WERI-Rb-1 (cell line): ENCODE measurements around the gene ALOX5.
A peak's percentile ranks its signal among the peaks of the same experiment; 100 is the strongest.
"Not testable (repeated sequence)": the region's sequence is repeated elsewhere in the genome, so short reads cannot be mapped to it uniquely, and the experiment has no call there.

Source experiments
- DNase-seq: peaks from one replicate; pipeline ENCODE4 v3.0.0-alpha.2; 2020
- H3K27ac ChIP-seq: fragments of 250-450 bp; sonication (Bioruptor Pico); 2 replicates; pipeline ENCODE4 v1.5.1; 2020; ENCODE audit warnings: mild to moderate bottlenecking, moderate library complexity
- H3K27me3 ChIP-seq: fragments of 250-450 bp; sonication (Bioruptor Pico); 2 replicates; pipeline ENCODE4 v1.5.1; 2021; ENCODE audit warnings: mild to moderate bottlenecking, low read depth, moderate library complexity; ENCODE audit not compliant: insufficient read depth, severe bottlenecking
- H3K36me3 ChIP-seq: fragments of 250-450 bp; sonication (Bioruptor Pico); 2 replicates; pipeline ENCODE4 v1.5.1; 2020; ENCODE audit warnings: mild to moderate bottlenecking, moderate library complexity
- H3K4me3 ChIP-seq: 2 replicates; pipeline ENCODE4 v1.5.1; 2011; ENCODE audit warnings: low read depth, mild to moderate bottlenecking, control low read depth, low read length
- H3K9me3 ChIP-seq: fragments of 250-450 bp; sonication (Bioruptor Pico); 2 replicates; pipeline ENCODE4 v1.5.1; 2021; ENCODE audit warnings: mild to moderate bottlenecking, moderate library complexity; ENCODE audit not compliant: severe bottlenecking
- CTCF ChIP-seq: IDR thresholded peaks from 2 replicates; pipeline ENCODE4 v1.5.1; 2011; ENCODE audit warnings: low read depth, mild to moderate bottlenecking, control low read depth, inconsistent platforms, low read length

ALOX5 gene

DNA sequence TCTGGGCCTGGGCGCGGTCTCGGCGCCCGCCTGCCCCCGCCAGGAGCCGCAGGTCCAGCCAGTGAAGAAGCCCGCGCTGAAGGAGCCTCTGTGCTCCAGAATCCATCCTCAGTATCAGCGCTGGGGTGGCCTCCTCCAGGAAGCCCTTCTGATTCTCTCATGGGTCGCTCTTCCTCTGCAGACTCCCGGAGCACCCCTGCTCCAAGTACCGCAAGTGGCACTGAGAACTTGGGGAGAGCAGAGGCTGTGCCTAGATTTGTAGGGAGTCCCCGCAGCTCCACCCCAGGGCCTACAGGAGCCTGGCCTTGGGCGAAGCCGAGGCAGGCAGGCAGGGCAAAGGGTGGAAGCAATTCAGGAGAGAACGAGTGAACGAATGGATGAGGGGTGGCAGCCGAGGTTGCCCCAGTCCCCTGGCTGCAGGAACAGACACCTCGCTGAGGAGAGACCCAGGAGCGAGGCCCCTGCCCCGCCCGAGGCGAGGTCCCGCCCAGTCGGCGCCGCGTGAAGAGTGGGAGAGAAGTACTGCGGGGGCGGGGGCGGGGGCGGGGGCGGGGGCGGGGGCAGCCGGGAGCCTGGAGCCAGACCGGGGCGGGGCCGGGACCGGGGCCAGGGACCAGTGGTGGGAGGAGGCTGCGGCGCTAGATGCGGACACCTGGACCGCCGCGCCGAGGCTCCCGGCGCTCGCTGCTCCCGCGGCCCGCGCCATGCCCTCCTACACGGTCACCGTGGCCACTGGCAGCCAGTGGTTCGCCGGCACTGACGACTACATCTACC, at the start of gene ALOX5:
Gene ALOX5 (plus strand): TSS at position 641 of the 774 bp plus-strand sequence. CDS start 64 bp downstream, at position 705.
- Histone ChIP-seq H3K27ac (peak within 1 kb of the TSS; percentile 65), H3K9me3 (no peaks in the 10 kb centered on the region), H3K27me3 (no peaks in the 10 kb centered on the region), H3K4me3 (peak within 1 kb of the TSS; percentile 77), H3K36me3 (no peaks in the 10 kb centered on the region)
- DNase-seq: peak; percentile 89
- TF ChIP-seq CTCF: no peak

DNA sequence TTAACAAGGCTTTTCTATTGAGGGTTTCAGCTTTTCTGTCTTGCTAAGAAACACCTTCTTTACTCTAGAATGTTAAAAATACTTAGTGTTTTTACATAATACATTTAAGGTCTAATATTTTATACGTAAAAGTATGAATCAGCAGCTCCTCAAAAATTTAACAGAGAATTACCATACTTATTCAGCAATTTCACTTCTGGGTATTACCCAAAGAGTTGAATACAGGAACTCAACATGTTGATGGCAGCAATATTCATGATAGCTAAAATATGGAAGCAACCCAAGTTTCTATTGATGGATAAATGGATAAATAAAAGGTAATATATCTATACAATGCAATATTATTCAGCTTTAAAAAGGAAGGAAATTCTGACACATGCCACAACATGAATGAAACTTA, 48.9 kb upstream of the ALOX5 start:
- DNase-seq: no peak
- no peaks in the 10 kb centered on the region for H3K27me3 ChIP-seq
- no peak for TF ChIP-seq CTCF
- no peak overlapping the region for H3K4me3 ChIP-seq
- peaks cover 14% of the 10 kb centered on the region for H3K9me3 ChIP-seq
- H3K36me3 ChIP-seq: no peaks in the 10 kb centered on the region
- H3K27ac ChIP-seq: no peak overlapping the region

- not testable (repeated sequence) for DNase-seq, H3K4me3 ChIP-seq, H3K36me3 ChIP-seq, H3K27me3 ChIP-seq, H3K27ac ChIP-seq
- H3K9me3 ChIP-seq: peaks cover 14% of the 10 kb centered on the region
Observed at GRCh38 chr10:45326864-45327263, 47.2 kb upstream of the ALOX5 start.

GRCh38 chr10:45331824-45332223, 42.2 kb upstream of the ALOX5 start:
- H3K9me3 ChIP-seq: peaks cover 13% of the 10 kb centered on the region
- not testable (repeated sequence) for H3K27me3 ChIP-seq, DNase-seq, H3K36me3 ChIP-seq, H3K4me3 ChIP-seq, H3K27ac ChIP-seq

GRCh38 chr10:45339894-45340293, 34.1 kb upstream of the ALOX5 start:
- H3K9me3 ChIP-seq: peaks cover 21% of the 10 kb centered on the region
- H3K4me3 ChIP-seq: no peak overlapping the region
- no peaks in the 10 kb centered on the region for H3K27me3 ChIP-seq
- H3K27ac ChIP-seq: no peak overlapping the region
- no peak for TF ChIP-seq CTCF
- H3K36me3 ChIP-seq: no peaks in the 10 kb centered on the region
- DNase-seq: no peak

DNA sequence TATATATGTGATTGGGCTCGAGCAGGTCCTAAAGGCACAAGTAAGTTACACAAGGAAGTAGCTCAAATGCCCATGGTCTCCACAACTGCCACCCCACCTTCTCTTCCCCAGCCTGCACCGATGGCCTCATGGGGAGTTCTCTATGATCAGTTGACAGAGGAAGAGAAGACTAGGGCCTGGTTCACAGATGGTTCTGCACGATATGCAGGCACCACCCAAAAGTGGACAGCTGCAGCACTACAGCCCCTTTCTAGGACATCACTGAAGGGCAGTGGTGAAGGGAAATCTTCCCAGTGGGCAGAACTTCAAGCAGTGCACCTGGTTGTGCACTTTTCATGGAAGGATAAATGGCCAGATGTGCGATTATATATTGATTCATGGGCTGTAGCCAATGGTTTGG, 33.6 kb upstream of the ALOX5 start:
- H3K9me3 ChIP-seq: peaks cover 21% of the 10 kb centered on the region
- not testable (repeated sequence) for DNase-seq, H3K36me3 ChIP-seq, H3K4me3 ChIP-seq, H3K27ac ChIP-seq, H3K27me3 ChIP-seq

GRCh38 chr10:45346652-45347335, 27.2 kb upstream of the ALOX5 start:
- not testable (repeated sequence) for H3K27ac ChIP-seq, DNase-seq, H3K27me3 ChIP-seq, H3K4me3 ChIP-seq, H3K36me3 ChIP-seq
- H3K9me3 ChIP-seq: peaks cover 21% of the 10 kb centered on the region

- not testable (repeated sequence) for H3K36me3 ChIP-seq, H3K27me3 ChIP-seq, DNase-seq, H3K27ac ChIP-seq, H3K4me3 ChIP-seq
- peaks cover 16% of the 10 kb centered on the region for H3K9me3 ChIP-seq
Observed at GRCh38 chr10:45347464-45347863, 26.6 kb upstream of the ALOX5 start.

DNA sequence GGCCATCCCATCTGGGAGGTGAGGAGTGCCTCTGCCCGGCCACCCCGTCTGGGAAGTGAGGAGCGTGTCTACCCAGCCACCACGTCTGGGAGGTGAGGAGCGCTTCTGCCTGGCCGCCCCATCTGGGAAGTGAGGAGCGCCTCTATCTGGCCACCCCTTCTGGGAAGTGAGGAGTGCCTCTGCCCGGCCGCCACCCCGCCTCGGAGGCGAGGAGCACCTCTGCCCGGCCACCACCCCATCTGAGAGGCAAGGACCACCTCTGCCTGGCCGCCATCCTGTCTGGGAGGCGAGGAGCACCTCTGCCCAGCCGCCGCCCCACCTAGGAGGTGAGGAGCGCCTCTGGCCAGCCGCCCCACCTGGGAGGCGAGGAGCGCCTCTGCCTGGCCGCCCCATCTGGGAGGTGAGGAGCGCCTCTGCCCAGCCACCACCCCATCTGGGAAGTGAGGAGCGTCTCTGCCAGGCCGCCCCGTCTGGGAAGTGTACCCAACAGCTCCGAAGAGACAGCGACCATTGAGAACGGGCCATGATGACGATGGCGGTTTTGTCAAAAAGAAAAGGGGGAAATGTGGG, 25.7 kb upstream of the ALOX5 start:
- not testable (repeated sequence) for DNase-seq, H3K27me3 ChIP-seq, H3K4me3 ChIP-seq, H3K36me3 ChIP-seq, H3K27ac ChIP-seq
- peaks cover 16% of the 10 kb centered on the region for H3K9me3 ChIP-seq
